ENCODE results near the gene CDK14. TPM values are rescaled to one million over a fixed set of nuclear protein-coding genes. Genes with fewer than 3 reads are reported as not detected.

Gene CDK14
- total RNA-seq, 1 donor from 2014 or later = 6.4 TPM

- no peak for TF ChIP-seq CTCF (conservative IDR thresholded peaks at IDR 0.05; ENCODE audit: low read depth, low read length)
- no peak overlapping the region for H3K4me3 ChIP-seq (ENCODE audit: low read depth, low read length)
- DNase-seq (ENCODE audit: low read depth) = no peak
Measured at GRCh38 chr7:91086200-91086599, 490.1 kb downstream of the CDK14 start.

GRCh38 chr7:91088156-91088555 is 492.0 kb downstream of the CDK14 start:
- H3K4me3 ChIP-seq (ENCODE audit: low read depth, low read length) = no peak overlapping the region
- TF ChIP-seq CTCF (conservative IDR thresholded peaks at IDR 0.05; ENCODE audit: low read depth, low read length) = no peak
- DNase-seq (ENCODE audit: low read depth) = no peak

- no peak for DNase-seq (ENCODE audit: low read depth)
- no peak for TF ChIP-seq CTCF (conservative IDR thresholded peaks at IDR 0.05; ENCODE audit: low read depth, low read length)
- no peak overlapping the region for H3K4me3 ChIP-seq (ENCODE audit: low read depth, low read length)
Measured at GRCh38 chr7:91088691-91089090, 492.6 kb downstream of the CDK14 start.

- H3K4me3 ChIP-seq (ENCODE audit: low read depth, low read length) = peak overlapping the region; percentile 40
- peak; percentile 87 for TF ChIP-seq CTCF (conservative IDR thresholded peaks at IDR 0.05; ENCODE audit: low read depth, low read length)
- DNase-seq (ENCODE audit: low read depth) = no peak
Measured at GRCh38 chr7:91089382-91089963, 493.4 kb downstream of the CDK14 start.

- no peak for TF ChIP-seq CTCF (conservative IDR thresholded peaks at IDR 0.05; ENCODE audit: low read depth, low read length)
- DNase-seq (ENCODE audit: low read depth) = no peak
- no peak overlapping the region for H3K4me3 ChIP-seq (ENCODE audit: low read depth, low read length)
Measured at GRCh38 chr7:91090684-91091083, 494.6 kb downstream of the CDK14 start.

GRCh38 chr7:91091631-91092030 is 495.5 kb downstream of the CDK14 start:
- H3K4me3 ChIP-seq (ENCODE audit: low read depth, low read length) = no peak overlapping the region
- no peak for DNase-seq (ENCODE audit: low read depth)
- no peak for TF ChIP-seq CTCF (conservative IDR thresholded peaks at IDR 0.05; ENCODE audit: low read depth, low read length)

GRCh38 chr7:91093181-91093580 is 497.1 kb downstream of the CDK14 start:
- no peak for DNase-seq (ENCODE audit: low read depth)
- no peak for TF ChIP-seq CTCF (conservative IDR thresholded peaks at IDR 0.05; ENCODE audit: low read depth, low read length)
- H3K4me3 ChIP-seq (ENCODE audit: low read depth, low read length) = no peak overlapping the region
